SU-DHL-6 (cell line): Measurements from ENCODE around the gene TTC22.

Experiments used
- EZH2phosphoT487 ChIP-seq: fragments of 200-600 bp; sonication (generic), shearing (Covaris generic); conservative IDR thresholded peaks from 2 replicates; pipeline ENCODE4 v1.6.1; 2018; ENCODE audit warnings: mild to moderate bottlenecking, antibody characterized with exemption, low read length, moderate library complexity, mixed read lengths
- TF ChIP-seq, protein P1 (sequence below): fragments of 200-600 bp; sonication (generic); IDR thresholded peaks from one replicate; pipeline ENCODE4 v1.5.1; 2017; ENCODE audit warnings: antibody characterized with exemption, mild to moderate bottlenecking, low read length, moderate library complexity; ENCODE audit not compliant: insufficient read depth, poor library complexity, severe bottlenecking

DNA sequence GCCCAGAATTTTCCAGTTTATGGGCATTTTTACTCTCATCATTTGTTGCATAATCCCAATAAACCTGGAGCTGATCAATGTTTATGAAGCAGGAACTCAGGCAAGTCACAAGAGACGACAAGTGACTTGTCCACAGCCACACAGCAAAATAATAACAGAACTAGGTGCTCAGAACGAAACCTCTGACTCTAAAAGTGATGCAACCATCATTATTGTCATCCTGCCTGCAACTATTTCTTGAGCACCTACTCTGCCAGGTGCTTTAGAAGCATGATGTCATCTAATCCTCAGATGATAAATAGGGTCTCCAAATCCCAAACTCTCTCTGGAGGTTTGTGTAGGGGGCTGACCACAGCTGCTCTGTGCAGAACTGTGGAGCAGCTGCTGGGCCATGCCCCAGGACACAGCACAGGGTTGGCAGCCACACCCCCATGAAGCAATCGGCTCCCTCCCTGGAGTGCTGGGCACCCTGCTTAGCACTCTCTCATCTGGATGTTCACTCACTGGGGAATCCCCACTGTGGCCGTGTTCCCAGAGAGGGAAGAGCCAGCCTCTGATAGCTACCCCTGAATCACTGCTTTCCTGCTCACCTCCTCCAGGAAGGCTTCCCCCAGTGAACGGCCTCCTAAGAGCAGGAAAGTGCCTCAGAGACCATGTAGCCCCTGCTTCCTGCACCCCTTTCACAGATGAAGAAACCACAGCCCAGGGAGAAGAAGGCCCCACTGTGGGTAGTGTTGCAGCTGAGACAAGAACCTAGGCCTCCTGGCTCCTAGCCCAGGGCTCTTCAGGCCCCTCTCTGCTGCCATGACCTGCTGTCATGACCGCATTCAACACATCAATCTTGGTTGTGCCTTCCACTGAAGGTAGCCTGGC, 2.1 kb downstream of the TTC22 start:
- TF ChIP-seq, protein P1, sequence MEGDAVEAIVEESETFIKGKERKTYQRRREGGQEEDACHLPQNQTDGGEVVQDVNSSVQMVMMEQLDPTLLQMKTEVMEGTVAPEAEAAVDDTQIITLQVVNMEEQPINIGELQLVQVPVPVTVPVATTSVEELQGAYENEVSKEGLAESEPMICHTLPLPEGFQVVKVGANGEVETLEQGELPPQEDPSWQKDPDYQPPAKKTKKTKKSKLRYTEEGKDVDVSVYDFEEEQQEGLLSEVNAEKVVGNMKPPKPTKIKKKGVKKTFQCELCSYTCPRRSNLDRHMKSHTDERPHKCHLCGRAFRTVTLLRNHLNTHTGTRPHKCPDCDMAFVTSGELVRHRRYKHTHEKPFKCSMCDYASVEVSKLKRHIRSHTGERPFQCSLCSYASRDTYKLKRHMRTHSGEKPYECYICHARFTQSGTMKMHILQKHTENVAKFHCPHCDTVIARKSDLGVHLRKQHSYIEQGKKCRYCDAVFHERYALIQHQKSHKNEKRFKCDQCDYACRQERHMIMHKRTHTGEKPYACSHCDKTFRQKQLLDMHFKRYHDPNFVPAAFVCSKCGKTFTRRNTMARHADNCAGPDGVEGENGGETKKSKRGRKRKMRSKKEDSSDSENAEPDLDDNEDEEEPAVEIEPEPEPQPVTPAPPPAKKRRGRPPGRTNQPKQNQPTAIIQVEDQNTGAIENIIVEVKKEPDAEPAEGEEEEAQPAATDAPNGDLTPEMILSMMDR = no peak
- TF ChIP-seq EZH2phosphoT487 = no peak
